ENCODE measurements around the gene TLN1. TPM values are rescaled to one million over a fixed set of nuclear protein-coding genes. Genes with fewer than 3 reads are reported as not detected.

Gene TLN1
- total RNA-seq, 1 donor from 2014 or later, result 164 TPM

- DNase-seq (ENCODE audit: extremely low spot score, unreplicated experiment), result no peak
- no peak for TF ChIP-seq CTCF (conservative IDR thresholded peaks at IDR 0.05)
- no peaks in the 10 kb centered on the region for H3K36me3 Mint-ChIP-seq
- no peak overlapping the region for H3K27ac Mint-ChIP-seq
- H3K4me1 Mint-ChIP-seq (ENCODE audit: unreplicated experiment), result peaks cover 17% of the 10 kb centered on the region
- no peaks in the 10 kb centered on the region for H3K27me3 Mint-ChIP-seq
- H3K9me3 Mint-ChIP-seq, result no peaks in the 10 kb centered on the region
- no peak overlapping the region for H3K4me3 Mint-ChIP-seq
These were observed 82.3 kb downstream of the TLN1 start for GRCh38 chr9:35649431-35650340.

Small RNA genes lying within 50 kb of the gene (microRNA-seq; reads per million reads assigned to microRNA genes)
- not detected for gene MIR6852
- not detected for gene MIR6853

Other genes with a start within 250 kb of the TLN1 start
- 6.3 and 22.1 TPM in 2 replicates for gene RUSC2, start 242.1 kb downstream of the TLN1 start, total RNA-seq (ENCODE audit: low replicate concordance)
- gene TESK1, start 126.9 kb downstream of the TLN1 start, total RNA-seq (ENCODE audit: low replicate concordance), result 30.6 and 42.4 TPM in 2 replicates
- 1.5 and 2.8 TPM in 2 replicates for gene CD72, start 113.8 kb downstream of the TLN1 start, total RNA-seq (ENCODE audit: low replicate concordance)
- gene SIT1, start 81.3 kb downstream of the TLN1 start, total RNA-seq (ENCODE audit: low replicate concordance), result not detected in 2 replicates
- gene RMRP, start 74.2 kb downstream of the TLN1 start, total RNA-seq (ENCODE audit: low replicate concordance), result 16,039 and 18,328 TPM in 2 replicates
- gene CCDC107, start 73.9 kb downstream of the TLN1 start, total RNA-seq (ENCODE audit: low replicate concordance), result 15.6 and 17.2 TPM in 2 replicates
- gene ARHGEF39, start 67.0 kb downstream of the TLN1 start, total RNA-seq (ENCODE audit: low replicate concordance), result 7.1 and 14.2 TPM in 2 replicates
- 1.5 TPM in 1 of 2 replicates, not detected in the other for gene CA9, start 58.3 kb downstream of the TLN1 start, total RNA-seq (ENCODE audit: low replicate concordance)
- gene TPM2, start 42.3 kb downstream of the TLN1 start, total RNA-seq (ENCODE audit: low replicate concordance), result 17.7 and 241 TPM in 2 replicates
- gene CREB3, start 471 bp upstream of the TLN1 start, total RNA-seq (ENCODE audit: low replicate concordance), result 29.1 and 36.4 TPM in 2 replicates
- gene GBA2, start 17.0 kb upstream of the TLN1 start, total RNA-seq (ENCODE audit: low replicate concordance), result 100 and 103 TPM in 2 replicates
- 35.0 and 35.7 TPM in 2 replicates for gene RGP1, start 17.1 kb upstream of the TLN1 start, total RNA-seq (ENCODE audit: low replicate concordance)
- not detected in 2 replicates for gene MSMP, start 22.1 kb upstream of the TLN1 start, total RNA-seq (ENCODE audit: low replicate concordance)
- 4.2 and 23.3 TPM in 2 replicates for gene NPR2, start 59.4 kb upstream of the TLN1 start, total RNA-seq (ENCODE audit: low replicate concordance)
- 0.71 and 14.2 TPM in 2 replicates for gene SPAG8, start 80.1 kb upstream of the TLN1 start, total RNA-seq (ENCODE audit: low replicate concordance)
- 41.7 and 51.1 TPM in 2 replicates for gene HINT2, start 82.8 kb upstream of the TLN1 start, total RNA-seq (ENCODE audit: low replicate concordance)
- gene FAM221B, start 96.5 kb upstream of the TLN1 start, total RNA-seq (ENCODE audit: low replicate concordance), result 1.1 TPM in 1 of 2 replicates, not detected in the other
- 13.8 and 27.2 TPM in 2 replicates for gene TMEM8B, start 97.0 kb upstream of the TLN1 start, total RNA-seq (ENCODE audit: low replicate concordance)
- not detected in 2 replicates for gene OR13J1, start 138.2 kb upstream of the TLN1 start, total RNA-seq (ENCODE audit: low replicate concordance)
- gene HRCT1, start 174.0 kb upstream of the TLN1 start, total RNA-seq (ENCODE audit: low replicate concordance), result 0.40 TPM in 1 of 2 replicates, not detected in the other
- gene SPAAR, start 177.3 kb upstream of the TLN1 start, total RNA-seq (ENCODE audit: low replicate concordance), result not detected in 2 replicates
- not detected in 2 replicates for gene OR2S2, start 226.0 kb upstream of the TLN1 start, total RNA-seq (ENCODE audit: low replicate concordance)